ENCODE measurements around the gene ACRBP.

ACRBP gene

DNA sequence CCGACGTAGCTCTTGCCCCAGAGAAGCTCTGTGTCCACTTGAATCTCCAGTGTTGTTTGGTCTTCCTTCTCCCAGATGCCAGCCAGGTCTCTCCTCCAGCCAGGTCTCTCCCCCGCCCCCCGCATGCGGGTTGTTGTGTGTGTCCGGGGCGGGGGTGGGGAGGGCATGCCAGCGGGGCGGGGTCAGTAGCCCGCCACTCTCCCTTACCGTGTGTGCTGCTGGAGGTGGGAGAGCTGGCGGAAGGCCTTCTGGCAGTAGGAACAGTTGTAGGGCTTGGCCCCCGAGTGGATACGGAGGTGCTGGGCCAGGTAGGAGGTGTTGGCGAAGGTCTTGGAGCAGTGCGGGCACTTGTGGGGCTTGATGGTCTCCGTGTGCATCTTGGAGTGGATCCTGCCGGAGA lies 24.9 kb upstream of the ACRBP start:
- H3K4me3 ChIP-seq (ENCODE audit: low read depth, low read length) = no peak overlapping the region
- TF ChIP-seq MYC (IDR thresholded peaks at IDR 0.05; ENCODE audit: low read depth, low read length) (no peak), POLR2A (IDR thresholded peaks at IDR 0.05; ENCODE audit: extremely low read depth, insufficient read length) (no peak)
- TF ChIP-seq, protein P1, sequence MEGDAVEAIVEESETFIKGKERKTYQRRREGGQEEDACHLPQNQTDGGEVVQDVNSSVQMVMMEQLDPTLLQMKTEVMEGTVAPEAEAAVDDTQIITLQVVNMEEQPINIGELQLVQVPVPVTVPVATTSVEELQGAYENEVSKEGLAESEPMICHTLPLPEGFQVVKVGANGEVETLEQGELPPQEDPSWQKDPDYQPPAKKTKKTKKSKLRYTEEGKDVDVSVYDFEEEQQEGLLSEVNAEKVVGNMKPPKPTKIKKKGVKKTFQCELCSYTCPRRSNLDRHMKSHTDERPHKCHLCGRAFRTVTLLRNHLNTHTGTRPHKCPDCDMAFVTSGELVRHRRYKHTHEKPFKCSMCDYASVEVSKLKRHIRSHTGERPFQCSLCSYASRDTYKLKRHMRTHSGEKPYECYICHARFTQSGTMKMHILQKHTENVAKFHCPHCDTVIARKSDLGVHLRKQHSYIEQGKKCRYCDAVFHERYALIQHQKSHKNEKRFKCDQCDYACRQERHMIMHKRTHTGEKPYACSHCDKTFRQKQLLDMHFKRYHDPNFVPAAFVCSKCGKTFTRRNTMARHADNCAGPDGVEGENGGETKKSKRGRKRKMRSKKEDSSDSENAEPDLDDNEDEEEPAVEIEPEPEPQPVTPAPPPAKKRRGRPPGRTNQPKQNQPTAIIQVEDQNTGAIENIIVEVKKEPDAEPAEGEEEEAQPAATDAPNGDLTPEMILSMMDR (IDR thresholded peaks at IDR 0.05; ENCODE audit: low read depth, low read length) = no peak
- TF ChIP-seq, protein P2, sequence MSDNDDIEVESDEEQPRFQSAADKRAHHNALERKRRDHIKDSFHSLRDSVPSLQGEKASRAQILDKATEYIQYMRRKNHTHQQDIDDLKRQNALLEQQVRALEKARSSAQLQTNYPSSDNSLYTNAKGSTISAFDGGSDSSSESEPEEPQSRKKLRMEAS (IDR thresholded peaks at IDR 0.05; ENCODE audit: low read depth, low read length) = no peak
- no peak for DNase-seq (ENCODE audit: low read depth)

DNA sequence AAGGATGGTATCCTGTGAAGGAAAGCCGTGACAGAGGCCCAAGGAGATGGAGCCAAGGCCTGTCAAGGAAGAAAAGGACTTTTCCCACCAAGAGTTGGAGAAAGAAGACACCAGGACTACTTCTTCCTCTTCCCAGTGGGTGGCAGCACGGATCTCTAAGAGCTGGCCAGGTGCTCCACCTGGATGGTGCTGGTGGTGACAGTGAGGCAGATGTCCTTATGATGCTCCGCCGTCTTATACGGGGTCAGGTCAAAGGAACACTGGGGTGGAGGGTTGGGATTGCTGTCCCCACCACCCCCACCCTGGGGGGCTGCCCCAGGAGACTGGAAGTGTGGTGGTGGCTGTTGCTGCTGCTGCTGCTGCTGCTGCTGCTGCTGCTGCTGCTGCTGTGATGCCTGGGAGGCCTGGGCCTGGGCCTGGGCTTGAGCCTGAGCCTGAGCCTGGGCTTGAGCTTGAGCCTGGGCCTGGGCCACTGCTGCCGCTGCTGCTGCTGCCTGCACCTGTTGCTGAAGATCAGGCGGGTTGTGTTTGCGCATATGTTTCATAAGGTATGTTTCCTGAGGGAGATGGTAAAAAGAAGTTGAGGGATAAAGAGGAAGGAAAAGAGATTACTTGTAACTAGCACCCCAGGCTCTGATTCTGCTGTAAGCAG lies 20.5 kb upstream of the ACRBP start:
- H3K4me3 ChIP-seq (ENCODE audit: low read depth, low read length) = no peak overlapping the region
- no peak for DNase-seq (ENCODE audit: low read depth)
- TF ChIP-seq POLR2A (IDR thresholded peaks at IDR 0.05; ENCODE audit: extremely low read depth, insufficient read length) = no peak
- TF ChIP-seq, protein P1 (IDR thresholded peaks at IDR 0.05; ENCODE audit: low read depth, low read length) = no peak
- TF ChIP-seq MYC (IDR thresholded peaks at IDR 0.05; ENCODE audit: low read depth, low read length) = no peak
- TF ChIP-seq, protein P2 (IDR thresholded peaks at IDR 0.05; ENCODE audit: low read depth, low read length) = no peak

DNA sequence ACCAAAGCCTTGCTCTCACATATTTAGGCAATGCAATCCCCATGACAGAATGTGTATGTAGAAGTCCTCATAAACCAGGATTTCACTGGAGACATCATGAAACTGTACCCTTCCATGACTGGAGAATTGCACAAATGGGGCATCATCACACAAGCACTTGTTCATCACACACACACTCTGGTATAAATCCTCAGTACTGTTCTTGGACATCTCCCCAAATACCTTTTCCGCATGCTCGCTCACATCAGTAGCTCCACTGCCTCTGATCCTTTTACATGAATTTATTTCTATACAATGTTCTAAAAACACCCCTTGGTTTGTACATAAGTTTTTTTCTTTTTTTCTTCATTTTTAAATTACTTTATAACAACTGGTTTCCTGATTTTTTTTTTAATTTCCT lies 19.0 kb upstream of the ACRBP start:
- TF ChIP-seq, protein P1 (IDR thresholded peaks at IDR 0.05; ENCODE audit: low read depth, low read length) = no peak
- TF ChIP-seq, protein P2 (IDR thresholded peaks at IDR 0.05; ENCODE audit: low read depth, low read length) = no peak
- TF ChIP-seq MYC (IDR thresholded peaks at IDR 0.05; ENCODE audit: low read depth, low read length) (no peak), POLR2A (IDR thresholded peaks at IDR 0.05; ENCODE audit: extremely low read depth, insufficient read length) (no peak)
- H3K4me3 ChIP-seq (ENCODE audit: low read depth, low read length) = no peak overlapping the region
- no peak for DNase-seq (ENCODE audit: low read depth)

DNA sequence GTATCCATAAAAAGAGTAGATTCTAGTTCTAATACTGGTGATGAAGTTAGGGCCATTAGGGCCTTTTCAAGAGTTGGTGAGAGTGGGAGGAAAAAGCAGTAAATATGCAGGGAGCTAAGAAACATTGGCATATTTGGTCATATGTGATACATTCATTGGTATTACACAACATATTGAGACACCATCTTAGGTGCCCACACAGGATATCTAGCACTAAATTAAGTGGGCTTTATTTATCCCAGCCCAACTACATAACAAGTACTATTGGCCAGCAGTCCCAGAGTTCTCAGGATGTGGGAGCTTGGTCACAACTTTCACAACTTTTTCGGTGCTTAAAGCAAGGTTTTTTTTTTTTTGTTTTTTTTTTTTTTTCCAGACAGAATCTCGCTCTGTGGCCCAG lies 17.7 kb upstream of the ACRBP start:
- DNase-seq (ENCODE audit: low read depth) = peak; percentile 83
- H3K4me3 ChIP-seq (ENCODE audit: low read depth, low read length) = no peak overlapping the region
- TF ChIP-seq, protein P1 (IDR thresholded peaks at IDR 0.05; ENCODE audit: low read depth, low read length) = no peak
- TF ChIP-seq, protein P2 (IDR thresholded peaks at IDR 0.05; ENCODE audit: low read depth, low read length) = 0 out of 2 replicates have a peak, but pooled peaks have one; percentile 13
- TF ChIP-seq POLR2A (IDR thresholded peaks at IDR 0.05; ENCODE audit: extremely low read depth, insufficient read length) (no peak), MYC (IDR thresholded peaks at IDR 0.05; ENCODE audit: low read depth, low read length) (no peak)

DNA sequence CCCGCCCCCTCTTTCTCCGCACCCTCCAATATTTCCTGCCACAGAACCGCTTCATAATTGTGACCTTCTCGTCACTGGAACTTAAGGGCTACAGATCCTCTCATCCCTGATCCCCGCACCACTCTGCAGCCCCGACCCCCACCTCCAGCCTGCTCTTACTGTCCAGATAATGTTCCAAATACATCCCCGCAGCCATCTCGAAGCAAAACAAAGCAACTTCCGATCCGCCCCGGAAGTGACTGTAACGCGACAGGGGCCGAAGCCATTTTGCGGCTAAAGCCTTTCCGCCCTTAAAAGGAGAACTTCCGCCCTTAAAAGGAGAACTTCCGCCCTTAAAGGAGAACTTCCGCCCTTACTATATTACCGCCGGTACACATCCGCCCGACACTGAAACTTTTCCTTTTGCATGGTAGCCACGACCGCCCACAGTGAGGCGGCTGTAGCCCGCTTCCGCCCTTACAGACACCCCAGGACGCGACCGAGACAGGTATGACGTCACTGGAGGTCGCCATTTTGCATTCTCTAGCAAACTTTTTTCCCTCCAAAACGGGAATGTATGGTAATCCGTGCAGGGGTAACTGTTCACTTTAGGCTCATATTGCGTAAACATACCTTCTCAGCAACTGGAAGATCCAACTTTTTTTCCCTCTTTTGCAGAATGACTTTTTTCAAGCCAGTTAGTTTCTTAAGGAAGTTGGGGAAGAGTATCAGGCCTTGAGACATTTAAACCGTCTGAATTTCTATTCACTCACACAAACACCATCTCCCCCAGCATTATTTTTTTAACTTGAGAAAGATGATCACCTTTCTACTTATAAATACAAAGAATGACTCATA lies 15.9 kb upstream of the ACRBP start, which contains the start of gene ING4:
ING4 (minus strand) TSS at position 214 of the 837 bp plus-strand sequence; CDS start at position 196, 18 bp downstream.
- H3K4me3 ChIP-seq (ENCODE audit: low read depth, low read length) = peak within 1 kb of the TSS; percentile 95
- DNase-seq (ENCODE audit: low read depth) = peak; percentile 99
- TF ChIP-seq MYC (IDR thresholded peaks at IDR 0.05; ENCODE audit: low read depth, low read length) = peak; percentile 46; the same call in 1 of the 2 replicates
- no peak for TF ChIP-seq POLR2A (IDR thresholded peaks at IDR 0.05; ENCODE audit: extremely low read depth, insufficient read length)
- TF ChIP-seq, protein P2 (IDR thresholded peaks at IDR 0.05; ENCODE audit: low read depth, low read length) = peak; percentile 38; the same call in 1 of the 2 replicates
- TF ChIP-seq, protein P1 (IDR thresholded peaks at IDR 0.05; ENCODE audit: low read depth, low read length) = no peak

Data from NB4 (cell line).